HG02642 (cell line): Measurements from ENCODE around the gene COLEC12.
"Not testable (repeated sequence)": the region's sequence is repeated elsewhere in the genome, so short reads cannot be mapped to it uniquely, and the experiment has no call there.

Source experiments
- ATAC-seq: cut with Tn5 transposase; IDR thresholded peaks from one replicate; pipeline ENCODE4 v1.9.1; 2021; ENCODE audit warnings: mild to moderate bottlenecking; ENCODE audit not compliant: unreplicated experiment, poor library complexity

The COLEC12 gene

DNA sequence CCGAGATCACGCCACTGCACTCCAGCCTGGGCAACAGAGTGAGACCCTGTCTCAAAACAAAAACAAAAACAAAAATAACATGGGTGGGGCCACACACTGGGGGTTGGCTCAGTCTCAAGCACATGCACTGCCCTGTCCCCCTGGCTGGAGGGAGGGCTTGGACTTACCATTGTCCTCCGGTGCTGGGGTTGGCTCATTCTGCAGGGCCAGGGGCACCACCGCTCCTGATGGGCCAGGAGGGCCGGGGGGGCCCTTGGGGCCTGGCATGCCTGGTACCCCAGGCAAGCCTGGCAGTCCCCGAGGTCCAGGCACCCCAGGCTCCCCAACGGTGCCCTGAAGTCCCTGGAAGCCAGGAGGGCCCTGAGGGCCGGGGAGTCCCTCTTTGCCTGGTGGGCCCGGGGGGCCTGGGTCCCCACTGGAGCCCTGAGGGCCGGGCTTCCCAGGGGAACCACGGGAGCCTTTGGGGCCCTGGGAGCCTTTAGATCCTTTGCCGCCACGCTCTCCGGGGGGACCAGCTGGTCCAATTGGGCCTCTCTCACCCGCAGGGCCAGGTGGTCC lies 165.8 kb downstream of the COLEC12 start:
- no peak for ATAC-seq

DNA sequence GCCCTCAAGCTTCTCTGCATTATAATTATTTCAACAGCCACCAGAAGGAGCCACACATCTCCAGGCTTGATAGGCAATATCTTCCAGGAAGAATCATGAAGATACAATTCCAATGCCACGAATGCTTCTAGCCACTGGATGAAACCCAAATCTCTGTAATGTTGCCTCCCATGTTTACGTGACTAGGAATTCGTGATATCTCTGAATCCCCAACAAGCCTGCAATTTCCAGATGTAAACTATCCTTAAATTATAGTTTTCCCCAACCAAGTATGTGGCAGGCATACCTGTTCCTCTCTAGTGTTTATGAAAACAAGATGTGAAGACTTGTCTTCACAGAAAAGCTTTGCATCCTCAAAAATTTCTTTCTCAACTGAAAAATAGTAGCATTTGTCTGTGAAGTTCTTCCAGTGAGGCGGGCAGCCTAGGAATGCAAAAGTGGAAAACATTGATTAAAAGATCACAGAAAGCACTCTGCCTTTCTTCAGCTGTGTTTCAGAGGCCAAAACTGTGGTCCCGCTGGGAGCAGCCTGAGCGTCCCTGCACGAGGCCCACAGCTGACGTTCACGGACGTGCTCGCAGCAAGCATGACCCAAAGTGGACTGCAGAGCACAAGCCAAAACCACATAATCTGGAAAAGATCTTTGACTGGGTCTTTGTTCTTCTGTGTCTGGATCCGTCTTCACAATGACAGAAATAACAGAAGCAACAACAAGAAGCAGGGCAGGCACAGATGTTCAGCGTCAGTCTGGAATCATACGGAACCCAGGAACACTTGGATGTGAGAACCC lies 167.6 kb downstream of the COLEC12 start:
- ATAC-seq, result no peak

DNA sequence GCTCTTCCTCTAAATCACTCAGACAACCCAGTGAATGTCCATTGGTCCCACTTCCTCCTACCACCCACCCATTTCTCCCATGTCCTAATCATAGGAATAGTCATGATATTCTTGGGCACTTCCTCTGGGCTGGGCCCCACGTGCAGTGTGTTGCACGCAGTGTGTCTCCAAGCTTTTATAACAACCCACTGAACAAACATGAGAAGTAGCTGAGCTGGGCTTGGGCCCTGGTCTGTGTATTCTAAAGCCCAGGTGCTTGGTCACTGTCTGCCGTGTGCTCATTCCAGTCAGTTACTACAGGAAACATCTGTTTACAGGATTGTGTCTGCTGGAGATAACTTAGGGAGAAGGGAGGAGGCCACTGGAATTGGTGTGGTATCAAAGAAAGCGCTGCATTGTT lies 168.5 kb downstream of the COLEC12 start:
- no peak for ATAC-seq

DNA sequence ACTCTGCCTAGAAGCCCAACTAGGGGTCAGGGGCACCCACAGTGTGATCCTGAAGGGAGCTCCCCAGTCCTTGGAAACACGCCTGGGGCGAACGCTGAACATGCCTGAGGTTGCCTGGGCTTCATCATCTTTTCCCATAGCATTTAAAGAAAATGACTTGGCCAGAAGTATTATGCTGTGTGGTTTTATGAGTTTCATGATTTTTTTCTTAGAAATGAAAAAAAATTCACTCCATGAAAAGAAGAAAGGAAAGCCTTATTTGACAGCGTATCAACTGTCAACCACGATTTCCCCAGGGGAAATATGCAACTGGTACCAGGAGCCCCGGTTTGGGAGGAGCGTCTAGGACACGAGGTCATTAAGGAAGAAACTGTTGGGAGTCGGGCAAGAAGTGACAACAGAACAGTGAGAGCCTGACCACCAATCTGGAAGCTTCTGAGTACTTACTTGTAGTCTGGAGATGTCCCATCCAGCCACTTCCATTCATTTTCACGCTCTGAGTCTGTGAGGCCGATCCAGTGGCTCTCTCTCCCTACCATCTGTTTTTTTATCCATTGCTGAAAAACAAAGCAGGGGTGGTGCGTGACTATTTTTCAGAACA lies 169.2 kb downstream of the COLEC12 start:
- no peak for ATAC-seq

- ATAC-seq, result no peak
Observed at GRCh38 chr18:328928-329327, 171.6 kb downstream of the COLEC12 start.

DNA sequence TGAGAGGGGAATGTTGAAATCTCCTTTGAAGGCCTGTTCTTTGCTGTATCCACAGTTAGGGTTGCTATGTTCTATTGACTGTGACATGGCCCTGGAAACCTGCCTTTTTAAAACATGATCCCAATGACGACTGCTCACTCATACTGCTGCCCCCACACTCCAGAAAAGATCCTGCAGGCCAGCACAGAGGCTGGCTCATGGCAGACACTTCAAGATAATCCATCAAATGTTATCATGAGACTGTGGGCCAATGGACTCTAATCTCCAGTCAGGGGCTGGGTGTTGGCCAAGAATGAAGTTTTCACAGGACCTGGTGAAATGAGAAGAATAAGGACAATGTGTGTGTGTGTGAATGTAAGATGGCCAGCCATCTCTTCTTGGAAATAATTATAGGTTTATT lies 173.7 kb downstream of the COLEC12 start:
- ATAC-seq, result no peak

- ATAC-seq, result no peak
Observed at GRCh38 chr18:323253-323622, 177.3 kb downstream of the COLEC12 start.

DNA sequence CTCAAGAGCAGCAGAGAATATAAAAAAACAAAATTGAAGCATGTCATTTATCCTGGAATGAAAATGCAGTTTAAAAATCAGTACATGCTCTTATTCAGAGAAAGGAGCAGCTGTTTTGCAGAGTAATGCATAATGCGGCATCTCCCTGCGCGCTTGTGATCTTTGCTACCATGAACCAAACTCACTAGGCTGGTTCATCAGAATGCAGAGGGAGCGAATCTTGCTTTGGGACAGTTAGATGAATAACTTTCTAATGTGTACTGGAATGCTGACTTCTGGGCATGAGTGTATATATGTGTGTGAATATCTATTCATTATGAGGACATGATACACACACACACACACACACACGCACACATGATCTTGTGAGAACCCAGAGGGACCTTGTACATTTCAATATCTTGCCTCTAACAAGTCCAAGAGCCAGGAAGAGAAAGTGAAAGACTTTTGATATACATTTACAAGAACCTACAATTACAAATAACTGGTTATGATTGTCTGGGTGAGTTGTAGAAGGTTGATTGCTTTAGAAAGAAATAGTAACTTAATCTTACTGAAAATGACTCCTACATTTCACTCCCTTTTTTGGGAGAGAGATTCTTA lies 178.5 kb downstream of the COLEC12 start:
- no peak for ATAC-seq

DNA sequence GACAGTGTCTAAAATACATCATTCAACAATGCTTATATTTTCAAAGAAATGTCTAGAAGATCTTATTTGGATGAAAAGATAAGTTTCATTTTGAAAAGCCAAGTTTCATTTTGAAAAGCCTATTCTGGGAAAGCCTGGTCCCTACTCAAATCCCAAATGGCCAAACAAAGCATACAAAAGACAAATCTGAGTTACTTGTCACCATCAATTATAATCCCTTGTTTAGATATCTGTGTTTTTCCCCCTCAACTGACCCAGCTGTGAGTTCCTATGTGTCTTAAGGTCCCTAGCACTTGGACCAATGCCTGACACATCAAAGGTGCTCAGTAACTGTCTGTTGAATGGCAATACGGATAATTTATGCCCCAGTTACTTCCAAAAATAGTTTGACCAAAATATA lies 180.3 kb downstream of the COLEC12 start:
- ATAC-seq, result no peak

GRCh38 chr18:319720-320119 lies 180.8 kb downstream of the COLEC12 start:
- no peak for ATAC-seq

- no peak for ATAC-seq
Observed at GRCh38 chr18:318791-319291, 181.7 kb downstream of the COLEC12 start.

DNA sequence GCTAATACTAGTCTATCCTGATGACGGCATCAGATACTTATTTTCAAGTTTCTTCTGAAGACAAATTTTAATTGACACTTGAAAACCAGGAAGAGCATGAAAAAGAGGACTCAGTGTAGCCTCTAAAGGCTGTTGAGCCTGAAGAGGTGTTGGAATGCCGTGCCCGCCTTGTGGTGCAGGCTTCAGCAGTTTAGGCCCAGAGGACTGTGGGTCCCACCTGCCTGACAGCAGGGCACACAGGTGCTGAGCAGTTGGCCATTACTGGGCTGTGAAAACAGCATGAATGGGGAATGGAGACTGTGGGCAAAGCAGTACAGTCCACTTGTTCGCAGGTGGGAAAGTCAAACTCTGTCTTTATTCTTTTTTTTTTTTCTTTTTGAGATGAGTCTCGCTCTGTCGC lies 182.9 kb downstream of the COLEC12 start:
- no peak for ATAC-seq

GRCh38 chr18:316393-316792 lies 184.1 kb downstream of the COLEC12 start:
- ATAC-seq, result no peak

GRCh38 chr18:313931-314330 lies 186.6 kb downstream of the COLEC12 start:
- ATAC-seq, result no peak

DNA sequence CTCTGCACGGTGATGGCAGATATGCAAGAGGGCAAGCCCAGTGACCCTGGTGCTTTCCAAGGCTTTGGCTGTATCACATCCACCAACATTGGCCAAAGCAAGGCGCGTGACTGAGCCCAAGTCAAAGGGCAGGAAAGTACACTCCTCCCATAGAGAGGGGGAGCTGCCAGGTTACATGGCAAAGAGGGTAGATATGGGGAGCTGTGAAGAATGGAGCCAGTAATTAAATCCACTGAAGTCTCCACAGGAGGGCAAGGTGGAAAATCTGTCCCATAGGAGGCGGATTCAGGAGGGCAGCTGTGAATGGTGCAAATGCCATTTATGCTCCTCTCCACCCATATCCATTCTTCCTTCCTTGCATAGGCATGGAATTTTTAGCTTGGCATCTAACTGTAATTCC lies 188.1 kb downstream of the COLEC12 start:
- ATAC-seq, result no peak

GRCh38 chr18:310042-310441 lies 190.5 kb downstream of the COLEC12 start:
- no peak for ATAC-seq

DNA sequence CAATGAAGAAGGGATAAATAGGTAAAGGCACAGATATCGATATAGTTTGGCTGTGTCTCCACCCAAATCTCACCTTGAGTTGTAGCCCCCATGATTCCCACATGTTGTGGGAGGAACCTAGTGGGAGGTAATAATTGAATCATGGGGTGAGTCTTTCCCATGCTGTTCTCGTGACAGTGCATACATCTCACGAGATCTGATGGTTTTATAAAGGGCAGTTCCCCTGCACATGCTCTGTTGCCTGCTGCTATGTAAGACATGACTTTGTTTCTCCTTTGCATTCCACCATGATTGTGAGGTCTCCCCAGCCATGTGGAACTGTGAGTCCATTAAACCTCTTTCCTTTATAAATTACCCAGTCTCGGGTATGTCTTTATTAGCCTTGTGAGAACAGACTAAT lies 192.4 kb downstream of the COLEC12 start:
- not testable (repeated sequence) for ATAC-seq

- ATAC-seq, result no peak
Observed at GRCh38 chr18:306608-307255, 193.8 kb downstream of the COLEC12 start.

GRCh38 chr18:305003-305501 lies 195.4 kb downstream of the COLEC12 start:
- no peak for ATAC-seq

DNA sequence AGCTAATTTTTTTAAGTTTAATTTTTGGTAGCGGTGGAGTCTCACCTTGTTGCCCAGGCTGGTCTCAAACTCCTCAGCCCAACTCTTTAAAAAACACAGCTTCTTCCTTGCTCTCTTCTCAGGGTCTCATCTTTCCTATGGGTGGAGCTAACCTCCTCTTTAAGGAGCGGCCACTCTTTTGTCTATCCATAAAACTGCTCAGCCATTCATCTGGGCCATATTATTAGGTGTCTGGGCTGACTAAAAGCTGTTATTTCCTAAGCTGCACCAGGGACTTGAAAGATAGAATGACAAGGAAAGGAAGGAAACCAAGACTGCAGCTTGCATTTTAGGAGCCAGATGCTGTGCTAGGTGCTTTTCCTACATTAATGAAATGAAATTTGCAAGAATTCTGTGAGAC lies 196.9 kb downstream of the COLEC12 start:
- ATAC-seq, result no peak

GRCh38 chr18:303011-303410 lies 197.5 kb downstream of the COLEC12 start:
- ATAC-seq, result no peak
